Stimulated activated CD4-positive, alpha-beta T cell treated with anti-CD3 and anti-CD28 coated beads, Interleukin-15, amount 100 ng/mL, for 24 hours (primary cell): ENCODE measurements around the gene ZNF133.
"Not testable (repeated sequence)": the region's sequence is repeated elsewhere in the genome, so short reads cannot be mapped to it uniquely, and the experiment has no call there.

ENCODE experiments used
- DNase-seq: peaks from one replicate; pipeline ENCODE4 v3.0.0-alpha.2; 2020

The ZNF133 gene

GRCh38 chr20:18287915-18288748 is at the start of gene ZNF133:
Gene ZNF133 (plus strand): TSS chr20:18288527. CDS start chr20:18305687, 17,160 bp downstream.
- peak; percentile 97 for DNase-seq

- DNase-seq, result no peak
Measured at GRCh38 chr20:18240997-18241396, 47.3 kb upstream of the ZNF133 start.

GRCh38 chr20:18243802-18244201 is 44.5 kb upstream of the ZNF133 start:
- DNase-seq, result no peak

GRCh38 chr20:18248545-18248944 is 39.8 kb upstream of the ZNF133 start:
- not testable (repeated sequence) for DNase-seq

GRCh38 chr20:18250217-18250616 is 38.1 kb upstream of the ZNF133 start:
- DNase-seq, result no peak

GRCh38 chr20:18252597-18253451 is 35.5 kb upstream of the ZNF133 start:
- DNase-seq, result no peak

GRCh38 chr20:18254615-18255014 is 33.7 kb upstream of the ZNF133 start:
- DNase-seq, result no peak

GRCh38 chr20:18255526-18255925 is 32.8 kb upstream of the ZNF133 start:
- no peak for DNase-seq

GRCh38 chr20:18256440-18257090 is 31.8 kb upstream of the ZNF133 start:
- no peak for DNase-seq

- DNase-seq, result no peak
Measured at GRCh38 chr20:18258126-18258860, 30.0 kb upstream of the ZNF133 start.

- DNase-seq, result no peak
Measured at GRCh38 chr20:18259730-18260129, 28.6 kb upstream of the ZNF133 start.

- DNase-seq, result no peak
Measured at GRCh38 chr20:18263723-18264122, 24.6 kb upstream of the ZNF133 start.

- no peak for DNase-seq
Measured at GRCh38 chr20:18265441-18265840, 22.9 kb upstream of the ZNF133 start.

GRCh38 chr20:18266282-18266681 is 22.0 kb upstream of the ZNF133 start:
- DNase-seq, result no peak

GRCh38 chr20:18267815-18268214 is 20.5 kb upstream of the ZNF133 start:
- DNase-seq, result no peak

GRCh38 chr20:18271160-18271559 is 17.2 kb upstream of the ZNF133 start:
- DNase-seq, result no peak

- DNase-seq, result no peak
Measured at GRCh38 chr20:18272451-18272850, 15.9 kb upstream of the ZNF133 start.

GRCh38 chr20:18273738-18274137 is 14.6 kb upstream of the ZNF133 start:
- no peak for DNase-seq

- not testable (repeated sequence) for DNase-seq
Measured at GRCh38 chr20:18275960-18276359, 12.4 kb upstream of the ZNF133 start.

GRCh38 chr20:18276821-18277220 is 11.5 kb upstream of the ZNF133 start:
- peak; percentile 75 for DNase-seq

- no peak for DNase-seq
Measured at GRCh38 chr20:18279242-18279641, 9.1 kb upstream of the ZNF133 start.

- DNase-seq, result no peak
Measured at GRCh38 chr20:18284805-18285533, 3.4 kb upstream of the ZNF133 start.
